Activated T-helper 17 cell treated with anti-CD3 and anti-CD28 coated beads, Interleukin-2, amount 50 U/mL, for 72 hours (primary cell): ENCODE data around the gene GRIN3B. TPM values are rescaled to one million over a fixed set of nuclear protein-coding genes. Genes with fewer than 3 reads are reported as not detected.

Experiments
- ATAC-seq: fragments of 150-1000 bp; cut with Tn5 transposase; replicated peaks from 2 replicates; pipeline ENCODE4 v1.10.0; 2021; ENCODE audit warnings: mild to moderate bottlenecking, moderate library complexity
- H3K27ac Mint-ChIP-seq: one replicate; pipeline ENCODE4 v1.8.0; 2022; ENCODE audit warnings: mixed read lengths
- H3K27me3 Mint-ChIP-seq: one replicate; pipeline ENCODE4 v1.8.0; 2022; ENCODE audit warnings: mixed read lengths
- H3K36me3 Mint-ChIP-seq: one replicate; pipeline ENCODE4 v1.8.0; 2022; ENCODE audit warnings: low read depth, mild to moderate bottlenecking, mixed read lengths
- H3K4me1 Mint-ChIP-seq: one replicate; pipeline ENCODE4 v1.8.0; 2022; ENCODE audit warnings: mixed read lengths
- H3K4me3 Mint-ChIP-seq: one replicate; pipeline ENCODE4 v1.8.0; 2022; ENCODE audit warnings: mild to moderate bottlenecking, mixed read lengths
- H3K9me3 Mint-ChIP-seq: one replicate; pipeline ENCODE4 v1.8.0; 2022; ENCODE audit warnings: mixed read lengths
- total RNA-seq, 2 donors: library from RNA; stranded (reverse); gene quantifications; one replicate each; pipeline ENCODE4 v1.2.3, GENCODE V29; 2022

Gene GRIN3B
- total RNA-seq, 2 donors from 2014 or later: 0.21 TPM; not detected in 1

- no peak overlapping the region for H3K4me3 Mint-ChIP-seq
- no peak overlapping the region for H3K27ac Mint-ChIP-seq
These were observed 4.8 kb downstream of the GRIN3B start for GRCh38 chr19:1004803-1005664.

GRCh38 chr19:1006711-1007398 is 6.6 kb downstream of the GRIN3B start:
- H3K4me1 Mint-ChIP-seq: peaks cover 5% of the 10 kb centered on the region
- H3K27me3 Mint-ChIP-seq: peaks cover 5% of the 10 kb centered on the region
- H3K36me3 Mint-ChIP-seq: no peaks in the 10 kb centered on the region
- no peak overlapping the region for H3K4me3 Mint-ChIP-seq
- H3K9me3 Mint-ChIP-seq: no peaks in the 10 kb centered on the region
- ATAC-seq: no peak
- no peak overlapping the region for H3K27ac Mint-ChIP-seq

More at GRCh38 chr19:1004803-1005664, 4.8 kb downstream of the GRIN3B start:
- H3K27me3 Mint-ChIP-seq: peaks cover 8% of the 10 kb centered on the region
- H3K9me3 Mint-ChIP-seq: no peaks in the 10 kb centered on the region
- no peak for ATAC-seq
- H3K4me1 Mint-ChIP-seq: peaks cover 5% of the 10 kb centered on the region
- H3K36me3 Mint-ChIP-seq: no peaks in the 10 kb centered on the region

- ATAC-seq: no peak
- Mint-ChIP-seq H3K4me1 (peaks cover 2% of the 10 kb centered on the region), H3K4me3 (no peak overlapping the region), H3K36me3 (no peaks in the 10 kb centered on the region), H3K27me3 (peaks cover 2% of the 10 kb centered on the region), H3K9me3 (no peaks in the 10 kb centered on the region), H3K27ac (no peak overlapping the region)
These were observed 7.4 kb downstream of the GRIN3B start for GRCh38 chr19:1007399-1008251.

GRCh38 chr19:1008268-1009040 is 8.2 kb downstream of the GRIN3B start:
- Mint-ChIP-seq H3K27me3 (no peaks in the 10 kb centered on the region), H3K36me3 (no peaks in the 10 kb centered on the region), H3K9me3 (no peaks in the 10 kb centered on the region), H3K27ac (no peak overlapping the region), H3K4me1 (no peaks in the 10 kb centered on the region), H3K4me3 (no peak overlapping the region)
- no peak for ATAC-seq

GRCh38 chr19:1009041-1009980 is 9.1 kb downstream of the GRIN3B start:
- H3K9me3 Mint-ChIP-seq: no peaks in the 10 kb centered on the region
- no peaks in the 10 kb centered on the region for H3K4me1 Mint-ChIP-seq
- no peak for ATAC-seq

GRCh38 chr19:1009981-1010538 is 9.8 kb downstream of the GRIN3B start:
- H3K4me3 Mint-ChIP-seq: no peak overlapping the region
- H3K36me3 Mint-ChIP-seq: no peaks in the 10 kb centered on the region
- no peak overlapping the region for H3K27ac Mint-ChIP-seq
- no peak for ATAC-seq
- H3K27me3 Mint-ChIP-seq: no peaks in the 10 kb centered on the region
- no peaks in the 10 kb centered on the region for H3K9me3 Mint-ChIP-seq
- no peaks in the 10 kb centered on the region for H3K4me1 Mint-ChIP-seq

More at GRCh38 chr19:1009041-1009980, 9.1 kb downstream of the GRIN3B start:
- H3K27me3 Mint-ChIP-seq: no peaks in the 10 kb centered on the region
- no peak overlapping the region for H3K27ac Mint-ChIP-seq
- no peak overlapping the region for H3K4me3 Mint-ChIP-seq
- no peaks in the 10 kb centered on the region for H3K36me3 Mint-ChIP-seq

- Mint-ChIP-seq H3K36me3 (no peaks in the 10 kb centered on the region), H3K27ac (no peak overlapping the region), H3K4me1 (no peaks in the 10 kb centered on the region), H3K9me3 (no peaks in the 10 kb centered on the region), H3K4me3 (no peak overlapping the region), H3K27me3 (no peaks in the 10 kb centered on the region)
- ATAC-seq: no peak
These were observed 10.6 kb downstream of the GRIN3B start for GRCh38 chr19:1010586-1011510.

- ATAC-seq: no peak
- H3K4me1 Mint-ChIP-seq: no peaks in the 10 kb centered on the region
- H3K27me3 Mint-ChIP-seq: no peaks in the 10 kb centered on the region
- H3K9me3 Mint-ChIP-seq: no peaks in the 10 kb centered on the region
- H3K27ac Mint-ChIP-seq: no peak overlapping the region
- H3K4me3 Mint-ChIP-seq: no peak overlapping the region
- no peaks in the 10 kb centered on the region for H3K36me3 Mint-ChIP-seq
These were observed 11.7 kb downstream of the GRIN3B start for GRCh38 chr19:1011831-1012333.

GRCh38 chr19:1012334-1012733 is 12.1 kb downstream of the GRIN3B start:
- no peak for ATAC-seq
- H3K36me3 Mint-ChIP-seq: no peaks in the 10 kb centered on the region
- no peaks in the 10 kb centered on the region for H3K27me3 Mint-ChIP-seq
- H3K4me1 Mint-ChIP-seq: no peaks in the 10 kb centered on the region
- no peaks in the 10 kb centered on the region for H3K9me3 Mint-ChIP-seq
- no peak overlapping the region for H3K4me3 Mint-ChIP-seq
- H3K27ac Mint-ChIP-seq: no peak overlapping the region

GRCh38 chr19:1013218-1013617 is 13.0 kb downstream of the GRIN3B start:
- peaks cover under 1% of the 10 kb centered on the region for H3K36me3 Mint-ChIP-seq
- no peak for ATAC-seq
- no peaks in the 10 kb centered on the region for H3K9me3 Mint-ChIP-seq
- H3K27me3 Mint-ChIP-seq: no peaks in the 10 kb centered on the region
- no peak overlapping the region for H3K4me3 Mint-ChIP-seq
- peaks cover 8% of the 10 kb centered on the region for H3K4me1 Mint-ChIP-seq
- no peak overlapping the region for H3K27ac Mint-ChIP-seq

- Mint-ChIP-seq H3K9me3 (no peaks in the 10 kb centered on the region), H3K27me3 (no peaks in the 10 kb centered on the region), H3K27ac (no peak overlapping the region), H3K4me3 (no peak overlapping the region), H3K4me1 (peaks cover 8% of the 10 kb centered on the region), H3K36me3 (peaks cover 12% of the 10 kb centered on the region)
- no peak for ATAC-seq
These were observed 14.2 kb downstream of the GRIN3B start for GRCh38 chr19:1014161-1015060.
